Endothelial cell of umbilical vein (primary cell): Measurements from ENCODE around the gene TRAF3. TPM values are rescaled to one million over a fixed set of nuclear protein-coding genes. Genes with fewer than 3 reads are reported as not detected.
A peak's percentile ranks its signal among the peaks of the same experiment; 100 is the strongest.

Experiments used
- BruUV-seq: library from RNA; stranded (reverse); fragments of 400-500 nt; replicated peaks from 2 replicates; lab custom pipeline; 2021; lab: Mats Ljungman, UMichigan
- CTCF ChIA-PET: fragments of 300-600, 350-600 bp; sonication (Branson Sonifier 250); formaldehyde crosslinking; loops from one replicate; lab custom pipeline; 2021; ENCODE audit warnings: antibody characterized with exemption, inconsistent platforms; lab: Charles Lee
- POLR2A ChIA-PET: fragments of 300-600, 350-600 bp; sonication (Branson Sonifier 250); formaldehyde crosslinking; loops from one replicate; lab custom pipeline; 2021; ENCODE audit warnings: antibody characterized with exemption, inconsistent platforms; lab: Charles Lee
- DNase-seq: peaks from one replicate; pipeline ENCODE4 v3.0.0-alpha.2; 2011; ENCODE audit warnings: low read depth, low spot score
- FAIRE-seq: peaks from 2 replicates; lab custom pipeline; 2011; peaks lifted over from hg19 to GRCh38; lab: Jason Lieb, UNC
- H2AFZ ChIP-seq: 2 replicates; pipeline ENCODE4 v1.6.0; 2012; ENCODE audit warnings: low read depth, low read length, control low read depth, inconsistent platforms
- H3K27ac ChIP-seq: 2 replicates; pipeline ENCODE4 v1.5.1; 2011; ENCODE audit warnings: low read depth, mild to moderate bottlenecking, control low read depth, low read length, moderate library complexity; ENCODE audit not compliant: insufficient read depth
- H3K27me3 ChIP-seq, 2 experiments: 2 replicates each; pipeline versions ENCODE4 v1.6.0 to v1.6.1; 2011; ENCODE audit warnings: low read length in 2 of 2, mixed read lengths in 1 of 2; ENCODE audit not compliant: control insufficient read depth in 2 of 2, insufficient read depth in 2 of 2
- H3K36me3 ChIP-seq, 2 experiments: 2 replicates in 1 of 2; 3 replicates in 1 of 2; pipeline ENCODE4 v1.5.1; 2011; ENCODE audit warnings: low read length in 2 of 2, mild to moderate bottlenecking in 1 of 2, moderate library complexity in 1 of 2; ENCODE audit not compliant: control insufficient read depth in 2 of 2, insufficient read depth in 2 of 2; ENCODE audit errors: extremely low read depth in 1 of 2
- H3K4me1 ChIP-seq: 3 replicates; pipeline ENCODE4 v1.5.1; 2011; ENCODE audit warnings: mild to moderate bottlenecking, low read length; ENCODE audit not compliant: control insufficient read depth, insufficient read depth; ENCODE audit errors: extremely low read depth
- H3K4me2 ChIP-seq: 2 replicates; pipeline ENCODE4 v1.6.1; 2011; ENCODE audit warnings: low read length, control low read depth, mixed read lengths; ENCODE audit not compliant: insufficient read depth
- H3K4me3 ChIP-seq, 3 experiments: fragments of 200-600 bp in 1 of 3; sonication (generic), shearing (Covaris generic) in 1 of 3; replicated peaks in 1 of 3; 2 replicates each; pipeline ENCODE4 v1.5.1; 2011 to 2016; ENCODE audit warnings: control low read depth in 3 of 3, low read length in 3 of 3, mild to moderate bottlenecking in 2 of 3, inconsistent platforms in 1 of 3, low read depth in 1 of 3, moderate library complexity in 1 of 3; ENCODE audit not compliant: insufficient read depth in 1 of 3
- H3K79me2 ChIP-seq: 2 replicates; pipeline ENCODE4 v1.6.0; 2012; ENCODE audit warnings: low read length, inconsistent platforms; ENCODE audit not compliant: control insufficient read depth, insufficient read depth
- H3K9ac ChIP-seq: replicated peaks from 2 replicates; pipeline ENCODE3; 2011; ENCODE audit warnings: low read length, control low read depth; ENCODE audit not compliant: insufficient read depth; ENCODE audit errors: extremely low read depth
- H3K9me1 ChIP-seq: replicated peaks from 3 replicates; pipeline ENCODE4 v1.6.0; 2011; ENCODE audit warnings: mild to moderate bottlenecking, low read length; ENCODE audit not compliant: control insufficient read depth, insufficient read depth; ENCODE audit errors: extremely low read depth
- H3K9me3 ChIP-seq: replicated peaks from 2 replicates; pipeline ENCODE4 v1.5.1; 2012; ENCODE audit warnings: low read length, inconsistent platforms; ENCODE audit not compliant: control insufficient read depth, insufficient read depth
- H4K20me1 ChIP-seq: replicated peaks from 2 replicates; pipeline ENCODE3; 2011; ENCODE audit warnings: mild to moderate bottlenecking, low read length; ENCODE audit not compliant: control insufficient read depth, insufficient read depth; ENCODE audit errors: extremely low read depth
- FOS ChIP-seq: IDR thresholded peaks from 2 replicates; pipeline ENCODE4 v1.6.1; 2011; ENCODE audit warnings: mild to moderate bottlenecking, low read length, moderate library complexity, borderline replicate concordance; ENCODE audit not compliant: insufficient read depth
- GATA2 ChIP-seq: IDR thresholded peaks from 2 replicates; pipeline ENCODE4 v1.7.0; 2011; ENCODE audit warnings: low read depth, mild to moderate bottlenecking, moderate library complexity, mixed read lengths, low read length; ENCODE audit not compliant: insufficient read length, insufficient read depth
- JUN ChIP-seq: IDR thresholded peaks from 2 replicates; pipeline ENCODE4 v1.6.1; 2011; ENCODE audit warnings: borderline replicate concordance, low read depth; ENCODE audit not compliant: insufficient read length, insufficient read depth
- MYC ChIP-seq: IDR thresholded peaks from one replicate; pipeline ENCODE4 v1.6.1; 2011; ENCODE audit warnings: mild to moderate bottlenecking, low read depth, low read length
- POLR2A ChIP-seq: IDR thresholded peaks from 2 replicates; pipeline ENCODE4 v1.6.1; 2012; ENCODE audit warnings: low read depth, mild to moderate bottlenecking, control low read depth, low read length
- POLR2AphosphoS5 ChIP-seq: IDR thresholded peaks from 2 replicates; pipeline ENCODE4 v1.6.1; 2012; ENCODE audit warnings: low read depth, mild to moderate bottlenecking, control low read depth, low read length, moderate library complexity; ENCODE audit not compliant: insufficient read depth
- dilution Hi-C: fragments of 300-500 bp; cut with MboI; formaldehyde crosslinking; loops from one replicate; pipeline ENCODE4 v1.15.0; 2019; ENCODE audit warnings: low sequenced_read_pairs; ENCODE audit not compliant: extremely low pct_ligation_motif_present
- intact Hi-C: fragments of 100-400 bp; cut with micrococcal nuclease; formaldehyde crosslinking; loops from one replicate; pipeline ENCODE4 v1.10.0; 2022
- polyA plus RNA-seq, 4 experiments: library from polyadenylated mRNA; depleted of rRNA in 3 of 4; stranded (reverse) in 3 of 4; unstranded in 1 of 4; fragments of >200 nt; gene quantifications; 2 replicates each; pipeline versions ENCODE4 v1.2.1 to v1.2.3, GENCODE V29; 2011 to 2012; ENCODE audit warnings: missing spikeins in 1 of 4
- total RNA-seq: library from RNA; stranded (reverse); gene quantifications from 2 replicates; pipeline ENCODE4 v1.2.3, GENCODE V29; 2021
- TF ChIP-seq, protein P1 (sequence below): IDR thresholded peaks from 2 replicates; pipeline ENCODE4 v1.6.1; 2011; ENCODE audit not compliant: insufficient read depth, insufficient read length

Gene TRAF3
- total and polyA plus RNA-seq, 2 donors (not counting 3 experiments of a cell fraction or from before 2014, with no cell fraction given): 14.4 to 27.6 TPM

DNA sequence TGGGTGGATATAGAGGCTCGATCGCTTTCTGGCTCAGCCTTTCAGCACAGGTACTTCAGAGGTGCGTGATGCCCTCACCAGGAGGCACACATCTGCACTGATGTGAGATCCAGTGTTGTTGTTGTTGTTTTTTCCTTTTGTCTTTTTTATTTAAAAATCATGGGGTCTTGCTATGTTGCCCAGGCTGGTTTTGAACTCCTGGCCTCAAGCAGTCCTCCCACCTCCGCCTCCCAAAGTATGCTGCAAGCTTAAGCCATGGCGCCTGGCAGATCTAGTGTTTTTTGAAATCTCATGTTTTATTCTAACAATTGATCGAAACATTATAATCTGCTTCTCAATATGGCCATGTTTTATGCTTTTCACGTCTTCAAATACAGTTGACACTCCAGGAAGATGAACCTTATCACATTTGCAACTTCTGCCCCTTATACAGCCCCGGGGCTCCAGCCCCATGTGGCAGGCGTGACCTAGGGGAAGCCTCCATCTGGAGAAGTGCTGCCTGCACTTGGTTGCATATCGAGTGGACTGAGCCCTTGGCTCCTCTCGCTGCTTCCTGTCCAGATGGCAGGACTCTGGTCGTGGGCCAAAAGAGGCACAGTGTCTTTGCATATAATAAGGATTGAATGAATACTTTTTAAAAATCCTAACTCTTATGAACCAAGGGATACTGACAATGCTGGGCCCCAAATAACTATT is 71.7 kb downstream of the TRAF3 start:
- H3K9me3 ChIP-seq: no peaks in the 10 kb centered on the region
- H3K4me2 ChIP-seq: no peak overlapping the region
- no peak for TF ChIP-seq GATA2
- TF ChIP-seq POLR2AphosphoS5: no peak
- TF ChIP-seq, protein P1, sequence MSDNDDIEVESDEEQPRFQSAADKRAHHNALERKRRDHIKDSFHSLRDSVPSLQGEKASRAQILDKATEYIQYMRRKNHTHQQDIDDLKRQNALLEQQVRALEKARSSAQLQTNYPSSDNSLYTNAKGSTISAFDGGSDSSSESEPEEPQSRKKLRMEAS: no peak
- TF ChIP-seq MYC: no peak
- no peak for TF ChIP-seq JUN
- TF ChIP-seq FOS: no peak
- no peak for TF ChIP-seq POLR2A
- no peak overlapping the region for H3K27ac ChIP-seq
- H3K4me3 ChIP-seq: no peak overlapping the region
- DNase-seq (no peak), FAIRE-seq (peak; percentile 59)
- ChIA-PET POLR2A (no interaction called here), CTCF (interaction anchor here (1.6 kb wide), 1 partner anchor 324 kb away, joined by 4 read pairs; no protein-coding TSS in a partner anchor)
- H3K27me3 ChIP-seq: no peaks in the 10 kb centered on the region
- dilution Hi-C loops (no loop called here), intact Hi-C loops (no loop called here)
- H3K4me1 ChIP-seq: peaks cover 10% of the 10 kb centered on the region
- BruUV-seq: no TSS peak
- H3K36me3 ChIP-seq: no peaks in the 10 kb centered on the region
- no peaks in the 10 kb centered on the region for H4K20me1 ChIP-seq
- no peaks in the 10 kb centered on the region for H3K79me2 ChIP-seq
- H3K9ac ChIP-seq: no peak overlapping the region
- no peaks in the 10 kb centered on the region for H3K9me1 ChIP-seq
- no peak overlapping the region for H2AFZ ChIP-seq
